SH-SY5Y (cell line): ENCODE data around the gene HIVEP3.

Experiments
- GATA2 ChIP-seq: IDR thresholded peaks from 2 replicates; pipeline ENCODE4 v1.6.1; 2011; ENCODE audit warnings: mild to moderate bottlenecking, low read depth, low read length
- GATA3 ChIP-seq: IDR thresholded peaks from 2 replicates; pipeline ENCODE4 v1.6.1; 2011; ENCODE audit warnings: low read depth, mild to moderate bottlenecking, low read length, moderate library complexity

HIVEP3 gene

DNA sequence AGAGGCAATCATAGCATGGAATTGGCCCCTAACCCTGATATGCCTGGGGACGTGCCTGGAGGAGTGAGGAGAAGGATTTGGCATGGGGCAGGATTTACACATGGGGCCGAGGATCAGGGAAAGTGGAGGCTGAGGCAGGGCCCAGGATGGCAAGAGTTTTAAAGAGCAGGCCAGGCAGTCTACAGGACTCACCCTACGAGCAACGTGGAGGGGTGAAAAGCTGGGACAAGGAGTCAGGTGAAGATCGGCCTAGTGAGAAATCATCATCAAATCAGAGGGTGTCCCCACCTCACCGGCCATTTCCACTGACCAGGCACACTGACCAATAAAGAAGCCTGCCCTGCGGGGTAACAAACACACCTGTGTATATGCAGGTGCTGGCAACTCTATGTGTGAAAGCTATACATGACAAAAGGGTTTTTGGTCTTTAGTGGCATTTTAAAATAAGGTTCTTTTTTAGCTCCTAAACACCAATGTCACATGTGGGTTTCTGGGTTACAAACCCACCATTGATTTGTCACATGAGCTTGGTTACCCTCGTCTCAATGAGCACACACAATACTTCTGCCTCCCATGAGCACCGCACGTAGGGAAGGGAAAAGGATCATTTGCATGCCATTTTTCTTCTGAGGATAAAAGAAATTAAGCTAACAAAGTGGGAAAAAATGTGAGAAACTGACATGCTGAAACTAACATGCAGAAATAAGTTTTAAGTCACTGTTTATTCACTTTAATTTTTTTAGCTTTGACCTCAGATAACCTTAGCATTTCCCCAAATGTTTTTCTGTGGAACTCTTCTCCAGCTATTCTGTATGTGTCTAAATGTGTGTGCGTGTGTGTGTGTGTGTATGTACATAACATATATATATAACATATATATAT is 266.1 kb downstream of the HIVEP3 start:
- TF ChIP-seq GATA2 (no peak), GATA3 (no peak)

DNA sequence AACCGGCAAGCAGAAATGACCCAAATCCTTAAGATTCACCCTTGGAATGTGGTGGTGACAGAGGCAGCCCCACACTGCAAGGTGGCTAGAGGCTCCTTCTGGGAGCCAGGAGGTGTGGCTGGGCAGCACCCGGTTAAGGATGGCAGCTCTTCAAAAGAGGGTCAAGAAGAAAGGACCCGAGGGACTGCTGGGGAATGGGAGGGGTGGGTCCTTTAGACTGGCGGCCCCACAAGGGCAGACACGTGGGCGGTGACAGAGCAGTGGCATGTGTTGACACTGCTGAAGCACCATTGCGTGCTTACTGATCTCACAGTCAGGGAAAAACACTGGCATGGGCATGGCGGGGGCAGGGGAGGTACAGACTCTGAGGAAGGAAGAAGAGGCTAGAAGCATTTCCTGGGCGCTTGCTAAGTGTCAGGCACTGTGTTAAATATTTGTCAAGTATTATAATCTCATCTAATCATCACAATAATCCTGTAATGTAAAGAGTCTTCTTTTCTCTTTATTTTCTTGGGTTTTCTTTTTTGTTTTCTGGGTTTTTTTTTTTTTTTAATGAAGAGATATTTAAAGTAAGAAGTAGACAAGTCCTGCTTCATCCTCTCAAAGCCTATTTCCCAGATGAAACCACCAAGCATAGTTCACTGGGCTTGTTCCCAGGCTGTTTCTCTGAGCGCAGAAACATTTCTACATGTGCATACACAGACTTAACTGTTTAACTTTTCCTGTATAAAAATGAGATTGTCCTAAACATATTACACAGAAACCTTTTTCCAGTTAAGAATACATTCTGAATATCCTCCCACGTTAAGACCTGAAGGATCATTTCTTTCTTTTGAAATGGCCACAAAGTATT is 268.5 kb downstream of the HIVEP3 start:
- TF ChIP-seq GATA3 (no peak), GATA2 (no peak)

DNA sequence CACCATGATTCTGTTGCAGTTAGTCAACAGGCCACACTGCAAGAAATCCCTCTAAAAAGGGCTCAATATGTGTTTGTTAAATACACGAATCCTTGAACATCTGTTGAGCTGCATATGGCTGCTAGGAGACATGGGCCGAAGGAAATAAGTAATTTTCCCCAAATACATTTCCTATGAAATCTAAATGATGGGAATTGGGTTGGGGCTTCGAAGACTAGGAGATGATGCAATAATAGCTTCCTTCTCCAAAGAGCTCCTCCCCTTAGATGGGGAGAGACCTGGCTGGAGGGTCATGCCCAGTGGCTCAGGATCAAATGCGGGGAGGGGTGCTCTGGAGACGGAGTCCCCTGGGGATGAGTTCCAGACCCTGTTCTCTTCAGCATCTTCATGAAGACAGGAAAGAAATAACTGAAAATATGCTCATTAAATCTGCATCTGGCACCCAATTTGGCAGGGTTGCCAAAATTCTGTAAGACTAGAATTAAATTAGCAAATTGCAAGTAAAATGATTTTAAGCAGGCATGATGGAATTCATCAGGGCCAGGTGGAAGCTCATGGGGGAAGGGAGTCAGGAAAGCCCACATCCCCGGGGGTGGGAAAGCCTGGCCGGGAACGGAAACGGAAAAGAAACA is 269.2 kb downstream of the HIVEP3 start:
- no peak for TF ChIP-seq GATA3

DNA sequence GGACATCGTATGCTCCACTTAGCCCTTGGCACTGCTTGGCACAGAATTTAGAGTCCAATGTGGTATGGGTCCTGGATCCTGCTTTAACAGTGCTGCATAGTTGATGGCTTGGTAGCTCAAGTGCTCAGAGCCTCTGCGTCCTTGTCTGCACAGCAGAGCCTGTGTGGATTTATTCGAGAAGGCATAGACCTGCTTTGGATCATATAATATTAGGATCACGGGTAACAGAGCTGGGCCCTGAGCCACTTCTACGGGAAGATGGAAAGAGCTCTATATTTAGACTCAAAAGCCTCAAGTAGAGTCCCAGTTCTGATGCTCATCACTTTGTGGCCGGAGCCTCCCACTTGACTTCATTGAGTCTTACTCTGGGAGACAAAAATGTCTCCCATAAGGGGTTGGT is 269.9 kb downstream of the HIVEP3 start:
- TF ChIP-seq GATA2: no peak
- no peak for TF ChIP-seq GATA3

- no peak for TF ChIP-seq GATA3
- no peak for TF ChIP-seq GATA2
Measured at GRCh38 chr1:41648230-41648629, 270.5 kb downstream of the HIVEP3 start.

DNA sequence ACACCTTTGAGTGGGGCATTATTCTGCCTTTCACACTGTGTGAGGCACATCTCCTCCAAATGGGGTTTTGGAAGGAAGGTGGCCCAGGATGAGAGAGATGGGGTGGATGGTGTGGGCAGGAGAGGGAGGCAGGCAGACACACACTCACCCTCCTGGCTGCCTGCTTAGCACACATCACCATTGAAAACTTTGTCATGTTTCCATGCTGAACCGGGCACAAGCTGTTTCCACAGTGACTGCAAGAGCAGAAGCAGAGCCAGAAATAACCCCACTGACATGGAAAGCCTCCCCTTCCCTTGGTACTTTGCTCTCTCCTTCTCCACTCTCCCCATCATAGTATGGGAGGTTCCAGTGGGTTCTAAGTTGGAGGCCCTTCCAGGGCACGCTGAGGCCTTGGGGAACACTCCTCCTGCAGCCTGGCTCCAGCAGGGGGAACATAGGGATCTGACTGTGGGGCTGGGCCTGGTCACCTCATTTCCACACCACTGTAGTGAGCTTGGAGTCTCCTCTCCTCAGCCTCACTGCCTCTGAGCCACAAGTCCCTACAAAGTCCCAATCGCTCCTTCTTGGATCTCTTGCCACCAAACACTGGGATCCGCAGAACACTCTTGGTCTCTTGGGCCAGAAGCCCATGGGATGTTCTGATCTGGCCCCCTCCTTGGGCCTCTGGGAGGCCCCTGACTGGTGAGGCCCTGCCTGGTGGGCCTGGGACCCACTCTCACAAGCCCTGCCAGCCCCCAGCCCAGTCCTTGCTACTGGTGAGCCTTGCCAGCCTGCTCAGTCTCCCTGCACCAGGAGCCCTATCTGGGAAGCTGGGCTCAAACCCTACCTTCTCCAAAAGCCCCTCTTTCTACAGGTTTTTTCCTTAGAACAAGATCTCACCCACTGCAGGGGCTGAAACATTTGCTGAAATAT is 271.2 kb downstream of the HIVEP3 start:
- TF ChIP-seq GATA3: no peak
- TF ChIP-seq GATA2: no peak

GRCh38 chr1:41646186-41646585 is 272.5 kb downstream of the HIVEP3 start:
- TF ChIP-seq GATA3 (no peak), GATA2 (no peak)

GRCh38 chr1:41645062-41645461 is 273.7 kb downstream of the HIVEP3 start:
- TF ChIP-seq GATA2 (no peak), GATA3 (no peak)

- TF ChIP-seq GATA3 (no peak), GATA2 (no peak)
Measured at GRCh38 chr1:41642922-41643821, 275.6 kb downstream of the HIVEP3 start.

DNA sequence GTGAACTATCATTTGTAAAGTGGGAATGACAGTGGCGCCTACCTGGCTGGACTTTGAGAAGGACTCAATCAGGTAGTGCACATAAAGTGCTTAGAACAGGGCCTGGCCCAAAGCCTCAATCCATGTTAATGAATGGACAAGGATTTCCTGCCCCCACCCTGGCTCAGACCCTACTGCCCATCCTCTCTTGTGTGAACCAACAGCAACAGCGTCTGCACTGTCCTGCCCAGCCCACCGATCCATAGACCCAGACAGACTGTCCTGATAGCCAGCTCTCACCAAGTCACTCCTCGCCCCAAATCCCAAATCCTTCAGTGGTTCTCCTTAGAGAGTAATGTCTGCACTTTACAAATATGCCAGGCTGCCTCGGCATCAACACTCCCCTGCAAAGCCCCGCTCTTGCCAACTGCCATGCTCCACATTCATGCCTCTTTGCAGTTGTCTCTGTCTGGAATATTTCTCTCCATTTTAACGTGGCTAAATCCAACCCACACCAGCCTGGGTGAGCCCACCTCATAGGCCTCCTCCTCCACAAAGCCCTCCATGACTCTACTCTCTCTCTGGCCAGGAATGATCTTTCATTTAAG is 276.7 kb downstream of the HIVEP3 start:
- TF ChIP-seq GATA3: no peak

DNA sequence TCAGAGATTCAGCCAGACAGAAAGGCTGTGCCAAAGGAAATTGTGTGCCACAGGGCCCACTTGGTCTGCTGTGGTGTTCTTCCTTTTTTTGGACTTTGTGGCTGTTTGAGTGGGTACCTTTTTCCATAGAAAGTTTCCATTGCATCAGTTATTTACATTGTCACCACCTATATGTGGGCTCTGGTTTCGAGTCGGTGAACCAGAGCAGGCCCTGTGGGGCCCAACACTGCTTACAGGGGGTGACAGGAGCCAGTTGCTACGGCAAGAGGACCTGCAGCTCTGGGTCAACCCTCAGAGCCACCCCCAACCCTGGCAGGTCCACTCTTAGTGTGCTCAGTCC is 277.3 kb downstream of the HIVEP3 start:
- no peak for TF ChIP-seq GATA3
- no peak for TF ChIP-seq GATA2

DNA sequence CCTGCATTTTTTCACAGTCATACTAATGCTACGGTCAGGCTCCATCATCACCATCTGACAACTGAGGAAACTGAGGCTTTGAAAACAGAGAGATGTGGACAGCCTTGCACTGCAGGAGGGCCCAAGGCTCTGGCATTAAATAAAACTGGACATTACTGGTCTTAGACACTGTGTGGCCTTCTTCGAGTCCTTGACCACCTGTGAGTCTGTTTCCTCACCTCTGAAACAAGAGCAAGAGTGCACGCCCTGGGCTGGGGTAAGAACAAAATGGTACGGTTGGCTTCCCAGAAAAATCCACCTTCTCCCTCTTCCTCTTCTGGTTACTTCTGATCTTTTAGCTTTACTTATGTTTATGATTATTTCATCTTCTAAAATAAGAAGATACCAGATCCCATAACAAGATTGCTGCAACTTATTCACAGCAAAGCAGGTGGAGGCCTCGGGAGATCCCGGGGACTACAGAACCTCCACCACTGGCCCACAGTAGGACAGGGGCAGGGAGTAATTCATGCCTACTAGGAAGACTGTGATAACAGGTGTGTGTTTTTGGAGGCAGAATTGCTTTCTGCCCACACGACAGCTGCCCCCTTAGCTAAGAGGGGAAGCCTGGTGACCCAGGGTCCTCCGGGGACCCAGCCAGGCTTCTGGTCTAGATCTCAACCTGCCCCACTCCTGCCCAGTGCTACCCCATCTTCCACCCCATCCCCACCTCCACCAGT is 277.8 kb downstream of the HIVEP3 start:
- TF ChIP-seq GATA2 (no peak), GATA3 (no peak)
